Measurements from ENCODE around the gene SEPTIN10.

Gene SEPTIN10

DNA sequence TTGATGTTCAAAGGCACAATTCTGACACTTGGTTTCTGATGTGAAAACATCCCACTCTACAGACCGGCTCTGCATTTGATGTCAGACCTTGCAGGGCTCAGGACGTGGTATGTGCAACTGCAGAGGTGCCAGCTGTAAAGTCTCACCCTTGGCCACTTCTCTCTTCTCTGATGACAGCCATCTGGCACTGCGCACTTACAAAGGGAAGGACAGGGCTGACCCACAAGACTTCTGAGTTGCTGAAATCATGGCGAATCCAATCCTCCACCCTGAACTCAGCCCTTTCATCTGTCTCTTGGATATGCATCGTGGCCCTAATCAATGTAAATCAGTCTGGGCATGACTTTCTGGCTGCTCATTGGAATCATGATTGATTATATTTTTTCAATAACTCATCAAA lies 82.5 kb downstream of the SEPTIN10 start:
- Mint-ChIP-seq H3K27me3 (ENCODE audit: low read depth) (peaks cover 6% of the 10 kb centered on the region), H3K36me3 (ENCODE audit: low read depth) (no peaks in the 10 kb centered on the region), H3K4me1 (ENCODE audit: low read depth) (no peaks in the 10 kb centered on the region), H3K4me3 (no peak overlapping the region), H3K27ac (no peak overlapping the region), H3K9me3 (no peaks in the 10 kb centered on the region)

DNA sequence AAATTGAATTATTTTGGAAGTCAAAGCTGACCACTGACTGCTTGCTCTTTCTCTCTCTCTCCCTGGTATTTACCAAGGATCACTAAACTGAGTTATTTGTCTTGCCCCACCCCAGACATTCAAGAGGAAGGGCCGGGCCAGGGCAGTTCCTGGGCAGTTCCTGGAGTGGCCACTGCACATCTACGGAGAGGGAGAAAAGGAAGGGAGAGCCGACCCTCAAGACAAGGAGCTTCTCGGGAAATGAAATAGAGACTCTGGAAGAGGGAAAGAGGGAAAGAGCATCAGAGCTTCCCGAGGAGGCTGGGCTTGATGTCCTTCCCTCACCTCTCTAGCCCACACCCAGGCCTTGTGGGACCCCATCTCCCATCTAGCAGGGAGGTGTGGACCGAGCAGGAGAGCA lies 83.1 kb downstream of the SEPTIN10 start:
- no peak overlapping the region for H3K27ac Mint-ChIP-seq
- H3K9me3 Mint-ChIP-seq, result no peaks in the 10 kb centered on the region
- H3K4me1 Mint-ChIP-seq (ENCODE audit: low read depth), result no peaks in the 10 kb centered on the region
- H3K36me3 Mint-ChIP-seq (ENCODE audit: low read depth), result no peaks in the 10 kb centered on the region
- H3K27me3 Mint-ChIP-seq (ENCODE audit: low read depth), result peaks cover 5% of the 10 kb centered on the region
- no peak overlapping the region for H3K4me3 Mint-ChIP-seq

DNA sequence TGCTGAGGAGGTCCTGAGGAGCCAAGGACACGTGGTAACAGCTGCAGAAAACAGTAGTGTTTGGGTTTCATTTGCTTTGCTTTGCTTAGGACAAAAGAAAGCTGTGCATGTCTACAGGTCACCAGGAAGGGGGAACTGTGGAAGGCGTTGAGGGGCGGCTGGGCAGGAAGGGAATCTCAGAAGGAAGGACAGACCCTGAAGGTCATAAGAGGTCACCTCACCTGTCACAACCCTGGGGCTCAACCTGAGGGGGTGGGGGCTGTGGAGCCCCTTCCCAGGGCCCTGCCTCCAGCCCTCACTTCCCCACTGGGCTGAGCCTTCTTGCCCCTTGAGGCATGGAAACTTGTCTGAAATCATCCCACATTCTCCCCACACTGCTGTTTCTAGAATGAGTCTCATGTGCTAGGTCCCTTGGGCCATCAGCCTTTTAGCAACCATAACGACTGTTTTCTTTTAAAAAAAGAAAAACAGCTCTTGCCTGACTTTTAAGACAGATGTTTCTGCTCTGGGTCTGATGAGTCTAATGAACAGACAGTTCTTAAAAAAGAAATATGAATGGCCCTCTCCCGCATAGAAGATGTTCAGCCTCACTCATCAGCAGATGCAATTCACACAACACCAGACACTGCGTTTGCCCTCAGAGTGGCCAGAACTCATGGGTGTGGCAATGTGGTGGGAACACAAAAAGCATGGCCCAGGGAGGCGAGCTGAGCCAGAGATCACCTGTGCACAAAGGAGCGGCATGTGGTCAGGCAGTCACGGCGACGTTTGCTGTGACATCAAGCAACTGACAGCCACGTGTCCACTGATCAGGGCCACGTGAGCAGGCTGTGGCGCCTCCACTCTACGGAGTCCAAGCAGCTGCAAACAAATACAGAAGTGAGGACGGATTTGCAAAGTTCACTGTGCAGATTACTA lies 84.0 kb downstream of the SEPTIN10 start:
- no peaks in the 10 kb centered on the region for H3K36me3 Mint-ChIP-seq (ENCODE audit: low read depth)
- no peak overlapping the region for H3K4me3 Mint-ChIP-seq
- H3K27me3 Mint-ChIP-seq (ENCODE audit: low read depth), result peaks cover 5% of the 10 kb centered on the region
- H3K4me1 Mint-ChIP-seq (ENCODE audit: low read depth), result no peaks in the 10 kb centered on the region
- no peaks in the 10 kb centered on the region for H3K9me3 Mint-ChIP-seq
- no peak overlapping the region for H3K27ac Mint-ChIP-seq

DNA sequence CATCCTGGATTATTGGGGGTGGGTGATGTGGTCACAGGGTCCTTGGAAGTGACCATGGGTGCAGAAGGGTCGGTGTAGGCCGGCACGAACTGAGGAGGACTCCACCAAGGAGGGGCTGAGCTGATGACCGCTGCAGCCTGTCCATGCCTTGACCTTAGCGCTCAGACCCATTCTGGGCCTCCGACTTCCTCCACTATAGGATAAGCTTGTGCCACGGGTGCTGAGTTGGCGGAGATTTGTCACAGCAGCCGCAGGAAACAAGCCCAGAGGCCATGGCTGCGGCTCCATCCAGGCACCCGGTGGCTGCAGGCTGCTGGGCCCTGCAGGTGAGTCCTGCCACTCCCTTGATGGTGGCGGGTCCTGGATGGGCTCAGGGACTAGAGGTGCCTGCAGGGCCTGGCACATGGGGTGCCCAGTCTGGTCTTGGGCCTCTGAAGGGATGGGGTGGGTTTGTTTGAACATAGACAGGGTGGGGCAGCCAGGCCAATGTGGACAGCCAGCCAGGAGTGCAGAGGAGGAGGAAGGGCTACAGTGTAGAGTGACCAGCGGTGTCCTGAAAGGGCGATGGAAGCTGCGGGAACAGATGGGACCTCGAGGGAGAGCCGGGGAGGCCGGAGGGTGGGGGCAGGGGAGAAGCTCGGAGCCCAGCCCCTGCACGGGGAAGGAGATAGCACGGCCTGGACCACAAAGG lies 84.8 kb downstream of the SEPTIN10 start:
- H3K4me1 Mint-ChIP-seq (ENCODE audit: low read depth), result no peaks in the 10 kb centered on the region
- no peak overlapping the region for H3K4me3 Mint-ChIP-seq
- H3K27ac Mint-ChIP-seq, result no peak overlapping the region
- no peaks in the 10 kb centered on the region for H3K36me3 Mint-ChIP-seq (ENCODE audit: low read depth)
- H3K27me3 Mint-ChIP-seq (ENCODE audit: low read depth), result peaks cover 5% of the 10 kb centered on the region
- H3K9me3 Mint-ChIP-seq, result no peaks in the 10 kb centered on the region

DNA sequence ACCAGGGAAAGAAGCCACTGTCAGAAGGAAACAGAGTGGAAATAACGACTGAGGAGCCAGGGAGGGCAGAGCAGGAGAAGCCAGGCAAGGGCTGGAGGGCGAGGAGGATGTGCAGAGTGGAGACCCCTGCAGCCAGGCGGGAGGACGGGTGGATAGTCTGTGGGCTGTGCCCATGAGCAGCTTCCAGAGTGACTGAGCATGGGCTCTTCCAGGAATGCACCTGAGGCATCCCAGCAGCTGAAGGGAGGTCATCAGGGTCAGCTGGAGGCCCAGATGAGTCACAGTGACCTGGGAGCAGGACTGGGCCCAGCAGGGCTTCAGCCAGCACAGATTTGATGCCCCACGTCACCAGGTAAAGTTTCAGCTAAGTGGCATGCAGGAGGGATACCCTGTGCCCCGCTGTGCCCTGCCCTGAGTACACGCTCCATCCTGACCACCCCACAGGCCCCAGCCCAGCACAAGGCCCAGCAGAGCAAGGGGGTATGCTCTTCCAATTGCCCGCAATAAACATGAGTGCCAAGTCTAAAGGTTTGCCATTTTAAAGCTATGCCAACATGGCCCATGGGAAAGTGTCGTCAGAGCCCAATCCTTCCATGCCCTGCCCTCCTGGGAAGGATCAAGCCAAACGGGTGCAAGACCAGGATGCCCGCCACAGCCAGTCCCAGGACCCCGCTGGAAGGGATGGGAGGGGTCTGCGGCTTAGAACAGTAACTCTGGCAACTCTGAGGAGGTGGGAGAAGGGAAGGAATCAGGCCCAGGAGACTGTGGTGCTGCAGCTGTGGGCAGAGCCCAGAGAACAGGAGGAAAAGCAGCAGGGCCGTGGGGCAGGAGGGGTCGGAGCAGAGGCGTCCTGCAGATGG lies 85.7 kb downstream of the SEPTIN10 start:
- no peak overlapping the region for H3K27ac Mint-ChIP-seq
- no peaks in the 10 kb centered on the region for H3K36me3 Mint-ChIP-seq (ENCODE audit: low read depth)
- no peaks in the 10 kb centered on the region for H3K9me3 Mint-ChIP-seq
- peaks cover 5% of the 10 kb centered on the region for H3K27me3 Mint-ChIP-seq (ENCODE audit: low read depth)
- no peak overlapping the region for H3K4me3 Mint-ChIP-seq
- no peaks in the 10 kb centered on the region for H3K4me1 Mint-ChIP-seq (ENCODE audit: low read depth)

DNA sequence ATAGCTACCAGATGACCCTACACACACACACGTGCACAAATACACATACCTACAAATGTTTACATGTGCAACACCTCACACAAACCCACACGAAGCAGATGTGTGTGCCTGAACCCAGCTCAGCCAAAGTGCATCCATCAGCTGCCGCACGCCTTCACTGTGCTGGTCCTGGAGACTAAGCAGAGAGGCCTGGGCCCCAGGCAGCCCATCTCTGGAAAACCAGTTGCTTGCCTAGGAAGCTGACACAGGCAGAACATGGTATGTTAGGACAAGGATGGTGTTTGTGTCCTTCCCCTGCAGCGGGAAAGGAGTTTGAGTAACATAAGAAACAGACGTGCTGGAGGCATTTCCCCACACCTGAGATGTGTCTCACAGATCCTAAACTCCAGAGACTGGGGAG lies 86.7 kb downstream of the SEPTIN10 start:
- no peak overlapping the region for H3K4me3 Mint-ChIP-seq
- no peaks in the 10 kb centered on the region for H3K36me3 Mint-ChIP-seq (ENCODE audit: low read depth)
- H3K27ac Mint-ChIP-seq, result no peak overlapping the region
- no peaks in the 10 kb centered on the region for H3K9me3 Mint-ChIP-seq
- H3K4me1 Mint-ChIP-seq (ENCODE audit: low read depth), result no peaks in the 10 kb centered on the region
- peaks cover 5% of the 10 kb centered on the region for H3K27me3 Mint-ChIP-seq (ENCODE audit: low read depth)

DNA sequence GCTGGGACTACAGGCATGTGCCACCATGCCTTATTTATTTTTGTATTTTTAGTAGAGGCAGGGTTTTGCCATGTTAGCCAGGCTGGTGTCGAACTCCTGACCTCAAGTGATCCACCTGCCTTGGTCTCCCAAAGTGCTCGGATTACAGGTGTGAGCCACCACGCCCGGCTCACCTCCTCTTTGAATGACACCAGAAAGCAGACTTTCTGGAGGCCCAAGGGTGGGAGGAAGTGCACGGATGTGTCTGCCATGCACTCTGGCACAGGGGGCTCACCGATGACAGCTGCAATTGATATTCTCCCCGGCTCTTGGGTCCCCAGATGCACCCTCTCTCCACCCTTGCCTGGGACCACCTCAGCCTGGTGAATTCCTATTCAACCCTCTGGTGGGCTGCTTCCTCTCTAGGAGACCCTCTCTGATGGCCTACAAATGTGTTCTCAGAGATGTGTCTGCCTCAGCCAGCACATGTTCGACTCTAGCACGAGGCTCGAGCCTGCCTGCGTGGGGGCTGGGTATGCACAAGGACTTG lies 87.3 kb downstream of the SEPTIN10 start:
- Mint-ChIP-seq H3K27ac (no peak overlapping the region), H3K36me3 (ENCODE audit: low read depth) (no peaks in the 10 kb centered on the region), H3K4me1 (ENCODE audit: low read depth) (no peaks in the 10 kb centered on the region), H3K9me3 (no peaks in the 10 kb centered on the region), H3K4me3 (no peak overlapping the region), H3K27me3 (ENCODE audit: low read depth) (peaks cover 5% of the 10 kb centered on the region)

DNA sequence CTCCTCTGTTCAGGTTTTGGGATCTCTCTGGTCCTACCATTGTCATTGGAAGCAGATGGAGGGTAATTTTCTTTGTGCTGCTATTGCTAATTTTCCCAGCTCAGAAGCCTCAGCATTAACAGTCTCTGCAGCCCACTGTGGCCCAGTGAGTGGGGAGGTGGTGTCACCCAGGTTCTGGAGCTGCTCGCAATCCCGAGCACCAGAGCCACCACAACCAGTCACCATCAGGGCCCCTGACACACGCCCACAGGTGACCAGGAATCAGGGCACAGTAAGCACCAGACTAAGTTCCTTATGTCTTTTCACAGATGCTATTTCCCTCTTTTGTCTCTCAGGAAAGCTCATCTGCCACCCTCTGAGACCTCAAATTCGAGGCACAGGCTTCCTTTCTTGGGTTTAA lies 87.9 kb downstream of the SEPTIN10 start:
- H3K27me3 Mint-ChIP-seq (ENCODE audit: low read depth), result peaks cover 5% of the 10 kb centered on the region
- H3K4me1 Mint-ChIP-seq (ENCODE audit: low read depth), result no peaks in the 10 kb centered on the region
- H3K9me3 Mint-ChIP-seq, result no peaks in the 10 kb centered on the region
- no peaks in the 10 kb centered on the region for H3K36me3 Mint-ChIP-seq (ENCODE audit: low read depth)
- no peak overlapping the region for H3K27ac Mint-ChIP-seq
- no peak overlapping the region for H3K4me3 Mint-ChIP-seq

DNA sequence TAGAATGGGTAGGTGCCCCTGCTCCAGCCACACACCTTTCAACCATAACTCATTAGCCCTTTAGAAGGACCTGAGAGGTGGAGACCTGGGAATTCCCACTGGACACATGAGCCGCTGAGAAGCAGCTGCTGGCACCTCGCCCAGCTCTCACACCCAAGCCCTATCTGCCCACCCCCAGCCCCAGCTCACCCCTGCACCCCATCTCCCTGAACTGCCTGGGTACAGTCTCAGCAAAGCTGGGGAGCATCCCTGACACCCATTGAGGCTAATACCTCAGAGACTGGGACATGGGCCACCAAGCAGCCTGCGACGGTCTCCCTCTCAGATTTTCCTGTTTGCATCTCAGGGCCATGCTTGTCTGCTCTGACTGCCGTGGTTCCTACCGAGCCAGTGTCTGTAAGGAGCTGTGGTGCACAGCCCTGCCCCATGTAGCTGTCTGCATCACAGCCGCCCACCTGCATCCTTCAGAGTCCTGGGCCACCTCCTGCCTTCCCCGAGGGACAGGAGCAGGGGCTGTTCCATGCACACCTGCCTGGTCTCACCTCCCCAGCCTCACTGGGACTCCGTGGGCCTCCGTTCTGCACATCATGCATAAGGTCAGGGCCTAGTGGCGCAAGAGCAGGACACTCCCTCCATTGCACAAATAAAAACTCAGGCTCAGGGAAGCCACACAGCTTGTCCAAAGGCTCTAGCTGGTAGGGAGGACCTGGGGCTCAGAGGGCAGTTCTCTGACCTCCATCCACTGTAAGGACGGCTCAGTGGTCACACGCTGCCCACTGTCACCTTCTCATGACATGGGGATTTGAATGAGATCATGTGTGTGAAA lies 90.0 kb downstream of the SEPTIN10 start:
- Mint-ChIP-seq H3K4me3 (no peak overlapping the region), H3K4me1 (ENCODE audit: low read depth) (no peaks in the 10 kb centered on the region), H3K27ac (no peak overlapping the region), H3K27me3 (ENCODE audit: low read depth) (no peaks in the 10 kb centered on the region), H3K9me3 (no peaks in the 10 kb centered on the region), H3K36me3 (ENCODE audit: low read depth) (no peaks in the 10 kb centered on the region)

DNA sequence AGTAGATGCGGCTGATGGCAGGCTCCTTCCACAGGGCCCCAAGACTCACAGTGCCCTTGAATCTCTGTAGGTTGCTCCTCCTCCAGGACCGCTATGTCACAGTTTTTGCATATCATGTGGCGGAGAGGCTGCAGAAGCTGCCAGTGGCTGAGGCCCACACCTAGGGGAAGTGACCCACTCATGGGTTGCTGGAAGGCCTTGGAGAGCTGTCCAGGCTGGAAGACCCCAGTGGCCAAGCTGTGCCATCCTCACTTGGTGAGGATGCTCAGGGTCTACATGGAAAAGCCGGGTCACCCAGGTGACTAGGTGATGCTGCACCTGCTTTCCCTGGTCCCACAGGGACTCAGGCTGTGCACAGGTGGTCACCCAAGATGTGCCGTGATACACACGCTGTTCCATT lies 90.6 kb downstream of the SEPTIN10 start:
- Mint-ChIP-seq H3K4me3 (no peak overlapping the region), H3K36me3 (ENCODE audit: low read depth) (no peaks in the 10 kb centered on the region)

DNA sequence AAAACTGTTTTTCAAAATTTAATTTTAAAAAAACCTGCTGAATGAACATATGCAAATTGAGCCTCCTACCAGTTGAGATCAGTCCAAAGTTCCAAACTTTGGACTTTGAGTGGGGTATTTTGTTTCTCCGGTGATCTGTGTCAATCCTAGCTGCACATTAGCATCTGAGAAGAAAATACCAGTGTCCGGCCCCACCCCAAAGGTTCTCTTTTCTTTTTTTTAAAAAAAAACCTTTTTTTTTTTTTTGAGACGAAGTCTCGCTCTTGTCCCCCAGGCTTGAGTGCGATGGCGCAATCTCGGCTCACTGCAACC lies 91.7 kb downstream of the SEPTIN10 start:
- H3K4me1 Mint-ChIP-seq (ENCODE audit: low read depth), result no peaks in the 10 kb centered on the region
- H3K36me3 Mint-ChIP-seq (ENCODE audit: low read depth), result no peaks in the 10 kb centered on the region
- H3K9me3 Mint-ChIP-seq, result no peaks in the 10 kb centered on the region
- no peaks in the 10 kb centered on the region for H3K27me3 Mint-ChIP-seq (ENCODE audit: low read depth)
- no peak overlapping the region for H3K4me3 Mint-ChIP-seq
- H3K27ac Mint-ChIP-seq, result no peak overlapping the region

More for the DNA sequence above, 90.6 kb downstream of the SEPTIN10 start:
- H3K27ac Mint-ChIP-seq, result no peak overlapping the region
- no peaks in the 10 kb centered on the region for H3K9me3 Mint-ChIP-seq
- H3K27me3 Mint-ChIP-seq (ENCODE audit: low read depth), result no peaks in the 10 kb centered on the region
- no peaks in the 10 kb centered on the region for H3K4me1 Mint-ChIP-seq (ENCODE audit: low read depth)

DNA sequence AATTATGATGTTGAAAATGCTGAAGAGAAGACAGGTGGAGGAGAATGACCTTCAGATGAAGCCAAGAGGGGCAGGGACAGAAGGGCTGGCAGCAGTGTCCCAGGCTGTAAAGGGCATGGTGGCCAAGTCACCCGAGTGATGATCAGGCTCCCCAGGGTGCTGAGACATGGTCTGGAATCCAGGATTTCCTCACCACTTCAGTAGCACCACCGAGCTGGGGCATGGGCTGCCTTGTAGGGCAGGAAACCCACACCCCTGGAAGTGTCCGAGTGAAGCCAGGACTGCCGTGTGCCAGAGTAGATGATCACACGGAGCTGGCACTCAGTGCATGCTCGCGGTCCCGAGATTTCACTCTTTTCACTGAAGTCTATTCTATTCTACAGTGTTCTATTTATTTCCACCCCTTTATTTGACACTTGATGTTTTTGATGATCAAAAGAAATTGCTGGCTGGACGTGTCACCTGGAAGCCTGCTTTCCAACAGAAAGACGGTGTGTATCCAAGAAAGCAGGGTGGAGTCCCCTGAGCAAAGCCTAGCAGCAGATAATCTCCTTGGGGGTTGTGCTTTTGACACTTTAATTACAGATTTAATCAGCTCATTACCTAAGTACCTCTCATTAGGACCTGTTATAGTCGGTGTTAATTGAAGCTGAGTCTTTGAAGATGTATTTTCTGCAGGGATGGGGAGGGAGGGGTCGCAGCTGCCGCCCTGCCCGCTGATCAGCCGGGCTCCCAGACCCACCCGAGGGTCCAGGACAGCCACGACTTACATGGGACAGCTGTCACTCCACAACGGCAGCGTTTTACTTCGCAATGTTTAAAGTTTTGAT lies 92.3 kb downstream of the SEPTIN10 start:
- Mint-ChIP-seq H3K9me3 (no peaks in the 10 kb centered on the region), H3K27ac (no peak overlapping the region), H3K27me3 (ENCODE audit: low read depth) (no peaks in the 10 kb centered on the region), H3K36me3 (ENCODE audit: low read depth) (no peaks in the 10 kb centered on the region), H3K4me3 (no peak overlapping the region), H3K4me1 (ENCODE audit: low read depth) (no peaks in the 10 kb centered on the region)

DNA sequence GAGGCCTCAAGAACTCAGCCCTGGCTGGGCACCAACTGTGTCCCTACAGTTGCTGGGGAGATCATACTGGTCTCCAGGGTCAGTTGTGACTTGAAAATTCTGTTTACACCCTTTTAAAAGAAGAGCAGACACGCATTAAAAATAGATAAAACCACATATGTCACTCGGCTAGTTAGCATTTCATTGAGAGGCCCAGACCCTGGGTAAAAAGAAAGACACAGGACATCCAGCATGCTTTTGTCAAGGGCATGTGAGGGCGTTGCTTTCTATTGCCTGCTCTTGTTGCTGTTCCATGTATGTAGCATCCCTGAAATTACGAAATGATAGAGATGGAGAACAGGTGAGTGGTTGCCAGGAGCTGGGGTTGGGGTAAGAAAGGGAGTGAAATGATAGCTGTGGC lies 94.3 kb downstream of the SEPTIN10 start:
- Mint-ChIP-seq H3K4me1 (ENCODE audit: low read depth) (no peaks in the 10 kb centered on the region), H3K36me3 (ENCODE audit: low read depth) (no peaks in the 10 kb centered on the region), H3K27ac (no peak overlapping the region), H3K4me3 (no peak overlapping the region), H3K27me3 (ENCODE audit: low read depth) (no peaks in the 10 kb centered on the region), H3K9me3 (no peaks in the 10 kb centered on the region)

All from T-helper 1 cell treated with Interleukin-12 subunit alpha and Interleukin-12 subunit beta and Interleukin-4 antibody, amounts not matched to agents 30 μg/mL and 1 μg/mL, for 36 hours (primary cell).